NCI-H748 (cell line): Measurements from ENCODE around the gene METTL9.
A peak's percentile ranks its signal among the peaks of the same experiment; 100 is the strongest.
"Not testable (repeated sequence)": the region's sequence is repeated elsewhere in the genome, so short reads cannot be mapped to it uniquely, and the experiment has no call there.

Experiments
- DNase-seq: peaks from one replicate; lab custom pipeline; 2025; ENCODE audit not compliant: unreplicated experiment; lab: John Stamatoyannopoulos, UW

The METTL9 gene

DNA sequence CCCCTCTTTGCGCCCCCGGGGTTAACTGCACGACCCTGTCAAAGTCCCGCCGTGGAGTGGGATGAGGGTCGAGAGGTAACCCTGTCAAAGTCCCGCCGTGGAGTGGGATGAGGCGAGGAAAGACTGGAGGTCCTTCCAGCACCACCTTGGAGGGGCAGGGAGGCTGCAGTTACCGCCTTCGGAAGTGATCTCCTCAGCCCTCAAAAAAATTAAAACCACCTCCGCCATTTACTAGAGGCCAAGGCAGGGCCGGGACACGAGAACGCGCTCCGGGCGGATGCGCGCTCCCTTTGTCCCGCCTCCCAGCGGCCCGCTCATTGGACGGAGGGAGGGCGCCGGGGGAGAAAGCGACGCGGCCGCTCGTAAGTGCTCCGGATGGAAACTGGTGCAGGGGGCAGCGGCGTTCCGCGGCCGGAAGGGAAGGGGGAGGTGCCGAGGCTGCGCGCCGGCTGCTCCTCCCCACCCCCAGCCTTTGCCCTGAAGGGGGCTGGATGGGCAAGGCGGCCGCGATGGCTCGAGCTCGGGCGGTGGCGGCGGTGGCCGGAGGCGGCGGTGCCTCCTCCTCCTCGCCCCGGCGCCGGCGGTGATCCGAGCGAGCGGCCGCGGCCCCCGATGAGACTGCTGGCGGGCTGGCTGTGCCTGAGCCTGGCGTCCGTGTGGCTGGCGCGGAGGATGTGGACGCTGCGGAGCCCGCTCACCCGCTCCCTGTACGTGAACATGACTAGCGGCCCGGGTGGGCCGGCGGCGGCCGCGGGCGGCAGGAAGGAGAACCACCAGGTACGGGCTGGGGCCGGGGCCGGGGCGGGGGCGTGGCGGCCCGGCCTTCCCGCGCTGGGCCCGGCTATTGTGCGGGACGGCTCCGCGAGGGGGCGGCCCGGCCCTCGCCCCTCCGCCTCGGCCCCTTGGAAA lies at the start of gene METTL9:
METTL9 (plus strand) TSS at position 456 of the 909 bp plus-strand sequence; CDS start at position 613, 157 bp downstream.
- peak; percentile 92 for DNase-seq

DNA sequence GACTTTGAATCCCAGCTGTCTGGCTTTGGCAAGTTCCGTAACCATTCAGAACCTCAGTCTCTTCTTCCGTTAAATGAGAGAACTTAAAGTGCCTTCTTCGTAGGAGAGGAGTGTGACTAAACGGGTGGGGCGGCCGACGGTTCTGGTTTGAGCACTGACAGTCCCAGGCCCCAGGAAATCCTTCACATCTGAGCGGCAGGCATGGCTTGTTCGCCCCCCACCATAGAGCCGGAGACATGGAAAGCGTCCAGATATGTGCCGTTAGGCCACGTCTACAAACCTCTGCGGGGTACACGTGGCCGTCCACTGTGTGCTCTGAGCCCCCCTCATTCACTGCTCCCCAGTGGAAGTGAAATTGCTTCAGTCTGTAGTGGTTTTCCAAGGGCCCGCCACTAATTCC lies 49.4 kb upstream of the METTL9 start:
- DNase-seq: not testable (repeated sequence)

DNA sequence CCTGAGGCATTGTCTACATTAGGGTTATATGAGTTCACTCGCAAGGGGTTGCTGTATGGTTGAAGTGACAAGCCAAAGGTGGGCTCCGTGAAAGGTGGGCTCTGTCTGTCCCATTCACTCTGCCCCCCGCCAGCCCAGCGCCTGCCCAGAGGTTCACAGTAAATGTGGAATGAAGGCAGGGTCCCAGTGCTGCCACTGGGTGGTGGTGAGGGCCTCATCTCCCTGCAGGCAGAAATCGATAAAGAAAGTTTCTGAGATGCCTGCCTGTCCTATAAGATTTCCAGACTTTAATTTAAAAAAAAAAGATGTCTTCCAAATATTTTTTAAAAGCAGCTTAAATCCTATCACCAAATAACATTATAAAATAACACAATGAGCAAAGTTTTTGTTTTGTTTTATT lies 48.9 kb upstream of the METTL9 start:
- DNase-seq: not testable (repeated sequence)

DNA sequence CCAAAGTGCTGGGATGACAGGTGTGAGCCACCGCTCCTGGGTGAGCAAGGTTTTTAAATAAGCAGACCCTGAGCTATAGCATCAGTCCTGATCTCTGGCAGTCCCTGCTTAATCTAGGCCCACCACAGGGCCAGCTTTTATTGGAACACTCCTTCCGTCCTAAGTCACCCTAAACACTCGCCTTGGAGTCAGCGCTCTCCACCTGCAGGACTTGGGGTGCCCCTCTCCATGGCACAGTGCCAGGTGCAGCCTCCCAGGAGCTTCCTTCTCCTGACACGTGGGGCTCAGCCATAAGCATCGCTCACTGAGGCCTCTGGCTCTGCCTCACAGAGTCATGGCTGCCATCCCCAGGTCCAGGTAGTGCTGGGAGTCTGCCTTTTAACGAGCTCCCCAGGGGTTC lies 48.3 kb upstream of the METTL9 start:
- not testable (repeated sequence) for DNase-seq

DNA sequence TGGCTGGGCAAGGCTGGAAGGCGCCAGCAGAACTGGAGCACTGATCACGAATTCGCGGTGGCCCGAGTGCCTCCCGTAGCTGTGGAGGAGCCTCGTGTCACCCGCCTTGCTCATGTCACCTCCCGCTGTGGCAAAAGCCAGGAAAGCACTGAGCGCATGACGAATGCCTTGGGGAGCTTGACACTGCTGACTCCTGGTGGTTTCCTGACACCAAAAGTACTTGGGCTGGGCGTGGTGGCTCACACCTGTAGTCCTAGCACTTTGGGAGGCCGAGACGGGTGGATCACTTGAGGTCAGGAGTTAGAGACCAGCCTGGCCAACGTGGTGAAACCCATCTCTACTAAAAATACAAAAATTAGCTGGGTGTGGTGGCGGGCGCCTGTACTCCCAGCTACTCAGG lies 47.8 kb upstream of the METTL9 start:
- DNase-seq: not testable (repeated sequence)

DNA sequence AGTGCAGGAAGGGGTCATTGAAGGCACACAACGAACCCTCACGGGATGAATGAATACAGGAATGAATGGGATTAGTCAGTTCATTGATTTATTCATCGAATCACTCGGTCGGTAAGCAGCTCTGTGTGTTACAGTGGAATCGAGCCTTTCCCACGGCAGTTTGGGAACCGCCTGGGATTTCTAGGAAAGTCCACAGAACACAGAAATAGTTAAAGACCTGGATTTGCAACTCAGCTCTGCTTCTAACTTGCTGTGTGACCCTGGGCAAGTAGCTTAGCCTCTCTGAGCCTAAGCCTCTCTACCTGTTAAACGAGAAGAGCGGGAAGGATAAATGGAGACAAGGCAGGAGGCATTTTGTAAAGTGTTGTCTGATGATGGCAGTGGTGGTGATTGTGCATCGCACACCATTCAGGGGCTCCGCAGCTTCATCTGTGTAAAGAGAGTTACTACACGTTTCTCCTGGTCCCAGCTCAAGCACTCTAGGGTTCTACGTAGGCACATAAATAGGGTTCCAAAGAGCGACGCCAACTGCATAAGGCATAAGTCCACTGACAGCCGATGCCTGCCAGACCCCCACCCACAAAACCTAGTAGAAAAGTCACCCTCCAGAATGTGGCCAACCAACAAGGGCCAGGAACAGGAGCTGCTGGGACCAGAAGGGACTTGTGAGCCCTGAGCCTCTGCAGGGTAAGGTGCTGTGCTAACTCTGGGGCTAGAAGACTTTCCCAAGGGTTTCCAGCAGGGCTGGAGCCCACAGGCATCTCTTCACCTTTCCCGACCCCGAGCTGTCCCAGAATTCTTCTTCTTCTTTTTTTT lies 45.7 kb upstream of the METTL9 start:
- not testable (repeated sequence) for DNase-seq

DNA sequence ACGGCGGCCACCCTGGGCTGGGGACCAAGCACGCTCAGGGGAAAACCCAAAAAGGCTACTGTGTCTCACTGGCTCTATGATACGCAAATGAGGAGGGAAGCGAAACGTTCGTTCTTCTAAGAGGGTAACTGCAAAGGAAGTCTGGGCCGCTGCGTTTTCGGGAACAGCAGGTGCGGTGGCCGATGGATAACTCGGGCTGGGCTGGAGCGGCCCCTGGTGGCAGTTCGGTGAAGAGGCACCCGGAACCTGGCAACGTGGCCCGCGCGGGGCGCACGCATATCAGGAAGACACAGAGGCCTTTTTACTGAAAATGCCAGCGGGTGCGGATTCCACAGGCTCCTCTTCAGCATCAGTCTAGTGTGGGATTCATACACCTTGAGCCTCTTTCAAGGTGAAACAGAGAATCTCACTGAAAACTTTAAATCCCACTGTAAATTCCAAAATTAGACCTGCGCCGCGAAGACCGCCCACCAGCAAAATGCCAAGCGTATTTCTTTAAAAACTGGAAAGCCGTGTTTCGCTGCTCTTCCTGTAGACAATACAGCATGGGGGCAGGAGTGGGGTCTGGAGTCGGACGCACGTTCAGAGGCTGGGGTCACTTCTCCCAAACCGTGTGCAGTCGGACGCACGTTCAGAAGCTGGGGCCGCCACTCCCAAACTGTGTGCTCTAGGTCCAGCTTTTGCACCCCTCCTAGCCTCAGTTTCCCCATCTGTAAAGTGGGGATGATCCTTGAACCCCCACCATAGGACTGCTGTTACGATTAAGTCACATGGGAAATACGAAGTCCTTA lies 44.4 kb upstream of the METTL9 start:
- peak; percentile 80 for DNase-seq

DNA sequence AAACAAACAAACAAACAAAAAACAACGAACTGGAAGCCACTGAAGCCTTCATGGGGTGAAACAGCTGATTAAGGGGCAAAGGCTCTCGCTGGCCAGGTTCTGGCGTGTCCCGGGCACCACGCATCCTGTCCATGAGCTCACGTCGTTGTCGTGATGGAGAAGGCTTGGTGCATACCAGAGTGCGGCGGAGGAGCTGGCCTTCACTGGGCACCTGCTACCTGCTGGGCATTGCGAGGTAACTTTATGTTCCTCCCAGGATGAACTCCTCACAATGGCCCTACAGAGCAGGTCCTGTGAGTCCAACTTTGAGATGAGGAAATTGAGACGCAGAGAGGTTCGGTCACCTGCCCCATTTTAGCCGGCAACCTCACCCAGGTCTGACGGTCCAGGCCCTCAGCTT lies 43.8 kb upstream of the METTL9 start:
- not testable (repeated sequence) for DNase-seq

DNA sequence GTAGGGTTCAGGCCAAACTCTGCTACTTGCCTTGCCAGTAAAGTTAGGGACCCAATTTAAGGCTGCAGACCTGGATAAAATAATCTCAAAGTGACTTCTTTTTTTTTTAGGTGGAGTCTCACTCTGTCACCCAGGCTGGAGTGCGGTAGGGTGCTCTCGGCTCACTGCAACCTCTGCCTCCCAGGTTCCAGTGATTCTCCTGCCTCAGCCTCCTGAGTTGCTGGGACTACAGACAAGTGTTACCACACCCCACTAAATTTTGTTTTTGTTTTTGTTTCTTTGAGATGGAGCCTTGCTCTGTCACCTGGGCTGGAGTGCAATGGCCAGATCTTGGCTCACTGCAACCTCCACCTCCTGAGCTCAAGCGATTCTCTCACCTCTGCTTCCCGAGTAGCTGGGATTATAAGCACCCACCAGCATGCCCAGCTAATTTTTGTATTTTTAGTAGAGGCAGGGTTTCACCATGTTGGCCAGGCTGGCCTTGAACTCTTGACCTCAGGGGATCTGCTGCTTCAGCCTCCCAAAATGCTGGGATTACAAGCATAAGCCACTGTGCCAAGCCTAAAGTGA lies 43.3 kb upstream of the METTL9 start:
- DNase-seq: not testable (repeated sequence)

DNA sequence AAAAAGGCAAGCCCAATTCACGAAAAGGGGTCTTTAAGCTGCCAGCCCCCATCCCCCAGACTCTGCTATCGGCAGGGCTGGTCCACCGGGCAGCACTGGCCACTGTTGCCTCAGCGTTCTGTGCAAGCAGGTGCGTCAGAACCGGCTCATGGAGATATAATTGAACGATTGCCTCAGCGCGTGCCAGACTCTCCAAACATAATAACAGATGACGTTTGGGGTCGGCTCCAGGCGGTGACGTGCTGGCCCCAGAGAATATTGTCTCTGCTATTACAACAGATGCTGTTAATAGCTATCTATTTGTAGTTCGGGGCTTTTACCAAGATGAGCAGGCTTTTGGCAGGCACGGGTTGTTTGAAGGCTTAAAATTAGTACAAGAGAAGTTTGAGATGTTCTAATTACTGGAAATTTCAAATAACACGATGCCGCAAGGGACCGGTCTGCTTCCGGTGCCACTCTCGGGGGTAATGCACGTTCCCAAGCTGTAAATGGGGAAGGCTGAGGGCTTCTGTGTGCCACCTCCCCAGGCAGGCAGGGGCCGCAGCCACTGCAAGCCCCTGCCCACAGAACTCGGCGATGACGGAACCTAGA lies 42.6 kb upstream of the METTL9 start:
- DNase-seq: peak; percentile 90

DNA sequence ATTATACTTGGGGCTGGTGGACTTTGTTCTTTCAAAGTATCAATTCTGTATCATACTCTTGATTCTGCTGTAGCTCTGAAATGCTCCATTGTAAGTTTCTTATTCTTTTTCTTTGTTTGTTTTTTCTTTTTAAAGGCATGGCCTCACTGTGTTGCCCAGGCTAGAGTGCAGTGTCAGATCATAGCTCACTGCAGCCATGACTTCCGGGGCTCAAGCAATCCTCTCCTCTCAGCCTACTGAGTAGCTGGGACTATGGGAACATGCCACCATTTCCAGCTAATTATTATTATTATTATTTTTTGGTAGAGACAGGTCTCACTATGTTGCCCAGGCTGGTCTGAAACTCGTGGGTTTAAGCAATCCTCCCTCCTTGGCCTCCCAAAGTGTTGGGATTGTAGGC lies 38.9 kb upstream of the METTL9 start:
- DNase-seq: no peak

DNA sequence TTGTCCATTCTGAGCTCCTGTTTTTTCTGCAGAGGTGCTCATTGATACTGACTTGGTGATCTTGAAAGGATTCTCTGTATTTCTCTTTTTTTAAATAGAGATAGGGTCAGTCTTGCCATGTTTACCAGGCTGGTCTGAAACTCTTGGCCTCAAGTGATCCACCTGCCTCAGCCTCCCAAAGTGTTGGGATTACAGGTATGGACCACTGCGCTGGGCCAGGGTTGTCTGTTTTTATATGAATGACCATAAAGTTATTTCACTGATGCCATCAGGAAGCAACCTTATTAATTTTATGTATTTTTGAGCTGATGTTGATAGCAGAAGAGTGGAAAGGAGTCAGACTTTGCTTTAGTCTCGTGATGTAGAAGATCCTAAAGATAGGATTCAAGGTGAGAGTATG lies 35.7 kb upstream of the METTL9 start:
- DNase-seq: no peak

DNA sequence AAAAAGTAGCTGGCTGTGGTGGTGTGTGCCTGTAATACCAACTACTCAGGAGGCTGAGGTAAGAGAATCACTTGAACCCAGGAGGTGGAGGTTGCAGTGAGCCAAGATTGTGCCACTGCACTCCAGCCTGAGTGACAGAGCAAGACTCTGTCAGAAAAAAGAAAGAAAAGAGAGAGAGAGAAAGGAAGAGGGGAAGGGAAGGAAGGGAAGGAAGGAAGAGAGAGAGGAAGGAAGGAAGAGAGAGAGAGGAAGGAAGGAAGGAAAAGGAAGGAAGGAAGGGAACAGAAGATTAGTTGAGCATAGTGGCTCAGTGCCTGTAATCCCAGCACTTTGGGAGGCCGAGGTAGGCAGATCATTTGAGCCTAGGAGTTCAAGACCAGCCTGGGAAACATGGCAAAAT lies 35.0 kb upstream of the METTL9 start:
- DNase-seq: not testable (repeated sequence)

DNA sequence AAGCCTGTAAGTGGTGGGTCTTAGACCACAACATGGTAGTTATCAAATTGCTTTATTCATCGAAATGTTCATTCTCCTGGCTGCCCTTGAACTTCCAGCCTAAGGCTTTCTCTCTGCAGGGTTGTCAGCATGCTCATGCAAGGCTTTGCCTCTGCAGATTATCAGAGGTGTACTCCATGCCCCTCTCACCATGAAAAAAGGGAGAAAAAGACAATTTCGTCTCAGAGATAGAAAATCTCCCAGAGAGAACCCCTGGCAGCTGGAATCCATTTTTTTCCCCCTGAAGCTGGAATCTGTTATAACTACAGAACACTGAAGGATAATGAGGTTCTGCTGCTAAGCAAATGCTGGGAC lies 33.9 kb upstream of the METTL9 start:
- no peak for DNase-seq

DNA sequence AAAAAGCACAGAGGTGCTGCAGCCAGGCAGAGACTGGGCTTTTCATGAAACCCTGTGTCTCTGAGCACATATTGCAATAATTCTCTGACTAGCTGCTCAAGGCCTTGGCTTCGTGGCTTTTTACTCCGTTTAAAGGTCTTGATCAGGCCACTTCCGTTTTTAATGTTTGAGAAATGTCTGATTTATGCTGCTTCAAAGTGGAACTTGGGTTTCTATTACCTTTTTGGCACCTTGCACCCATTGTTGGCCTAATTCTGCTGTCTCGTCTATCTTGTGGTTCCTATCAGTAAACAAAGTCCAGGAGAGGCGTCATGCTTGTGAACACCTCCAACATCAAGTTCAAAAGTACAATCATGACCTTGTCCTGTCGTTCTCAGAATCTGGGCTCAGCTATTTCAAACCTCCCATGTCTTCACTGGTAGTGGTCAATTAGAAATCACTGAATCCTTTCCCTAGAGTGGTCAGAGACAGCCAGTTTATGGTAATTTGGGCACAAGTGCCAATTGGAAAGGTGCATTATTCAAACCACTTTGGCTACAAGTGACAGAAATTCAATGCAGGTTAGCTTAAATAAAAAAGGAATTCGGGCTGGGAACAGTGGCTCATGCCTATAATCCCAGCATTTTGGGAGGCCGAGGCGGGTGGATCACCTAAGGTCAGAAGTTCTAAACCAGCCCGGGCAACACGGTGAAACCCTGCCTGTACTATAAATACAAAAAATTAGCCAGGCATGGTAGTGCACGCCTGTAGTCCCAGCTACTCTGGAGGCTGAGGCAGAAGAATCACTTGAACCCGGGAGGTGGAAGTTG lies 33.3 kb upstream of the METTL9 start:
- no peak for DNase-seq

DNA sequence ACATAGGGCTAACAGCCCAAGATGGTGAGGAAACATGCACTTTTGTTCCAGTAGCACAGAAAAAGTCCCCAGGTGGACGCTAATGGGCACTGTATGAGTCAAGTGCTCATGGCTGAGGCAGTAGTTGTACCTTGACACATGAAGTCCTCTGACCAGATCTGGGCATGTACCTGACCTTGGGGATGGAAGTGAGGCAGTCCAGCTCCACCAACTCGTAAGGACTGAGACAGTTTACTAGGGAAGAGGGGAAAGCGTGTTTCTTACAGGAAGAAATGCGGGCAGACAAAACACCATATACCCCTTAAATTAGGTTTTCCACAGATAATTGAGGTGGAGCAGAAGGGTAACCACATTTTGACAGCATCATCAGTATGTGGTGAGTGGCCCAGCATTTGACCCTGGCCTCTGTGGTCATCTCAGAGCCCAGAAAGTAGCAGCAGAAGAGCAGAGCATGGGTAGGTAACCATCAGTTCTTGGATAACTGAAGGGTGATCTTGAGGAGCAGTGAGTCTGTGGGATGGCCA lies 32.4 kb upstream of the METTL9 start:
- no peak for DNase-seq

DNA sequence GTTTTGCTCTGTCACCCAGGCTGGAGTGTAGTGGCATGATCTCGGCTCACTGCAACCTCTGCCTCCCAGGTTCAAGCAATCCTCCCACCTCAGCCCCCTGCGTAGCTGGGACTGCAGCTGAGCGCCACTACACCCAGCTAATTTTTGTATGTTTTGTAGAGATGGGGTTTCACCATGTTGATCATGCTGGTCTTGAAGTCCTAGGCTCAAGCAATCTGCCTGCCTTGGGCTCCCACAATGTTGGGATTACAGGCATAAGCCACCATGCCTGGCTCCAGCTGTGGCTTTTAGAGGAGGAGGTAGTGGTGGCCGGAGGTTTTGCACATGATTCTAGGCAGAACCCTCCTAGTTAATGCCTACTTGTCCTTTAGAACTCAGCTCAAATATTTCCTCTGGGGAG lies 31.9 kb upstream of the METTL9 start:
- DNase-seq: not testable (repeated sequence)

DNA sequence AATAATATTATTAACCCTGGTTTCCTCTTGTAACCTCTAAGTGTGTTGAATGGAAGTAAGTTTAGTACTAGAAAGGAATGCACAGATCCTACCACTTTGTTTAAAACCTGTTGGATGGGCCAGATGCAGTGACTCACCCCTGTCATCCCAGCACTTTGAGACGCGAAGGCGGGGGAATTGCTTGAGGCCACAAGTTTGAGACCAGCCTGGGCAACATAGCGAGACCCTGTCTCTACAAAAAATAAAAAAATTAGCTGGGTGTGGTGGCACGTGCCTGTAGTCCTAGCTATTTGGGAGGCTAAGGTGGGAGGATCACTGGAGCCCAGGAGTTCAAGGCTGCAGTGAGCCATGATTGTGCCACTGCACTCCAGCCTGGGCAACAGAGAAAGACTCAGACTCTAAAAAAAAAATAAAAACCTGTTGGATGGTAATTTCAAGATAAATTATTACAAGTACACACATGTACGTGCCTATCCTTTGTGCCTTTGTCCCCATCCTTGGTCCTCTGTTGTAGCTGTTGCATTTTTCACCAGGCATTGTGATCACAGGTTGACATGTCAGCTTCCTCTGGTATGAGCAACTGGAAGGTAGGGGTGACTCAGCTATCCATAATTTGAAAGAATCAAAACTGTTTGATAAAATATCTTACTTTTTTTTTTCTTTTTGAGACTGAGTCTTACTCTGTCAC lies 30.7 kb upstream of the METTL9 start:
- no peak for DNase-seq

DNA sequence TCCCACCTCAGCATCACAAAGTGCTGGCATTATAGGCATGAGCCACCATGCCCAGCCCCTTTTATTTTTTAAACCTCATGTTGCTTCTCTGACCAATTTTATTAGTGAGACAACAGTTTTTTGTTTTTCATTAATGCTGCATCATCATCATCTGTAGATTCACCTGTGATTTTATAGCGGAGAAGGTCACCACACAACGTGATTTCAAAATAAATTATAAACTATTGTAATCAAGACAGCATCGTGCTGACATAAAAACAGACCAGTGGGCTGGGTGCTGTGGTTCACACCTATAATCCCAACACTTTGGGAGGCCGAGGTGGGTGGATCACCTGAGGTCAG lies 28.7 kb upstream of the METTL9 start:
- no peak for DNase-seq
